Ovary (tissue), 3 donors: ENCODE data around the gene SHROOM3.

Experiments
- EP300 ChIP-seq: sonication (generic); formaldehyde crosslinking; IDR thresholded peaks from one replicate; pipeline ENCODE4 v1.6.1; 2017; ENCODE audit warnings: antibody characterized with exemption
- POLR2A ChIP-seq: fragments of 450-650 bp; IDR thresholded peaks from one replicate; pipeline ENCODE4 v1.6.1; 2017; ENCODE audit warnings: antibody characterized with exemption, mild to moderate bottlenecking, moderate library complexity
- TF ChIP-seq, protein P1 (sequence below), 3 donors: fragments of 450-650 bp in 2 of 3; fragments of 200-600 bp in 1 of 3; IDR thresholded peaks; one replicate each; pipeline versions ENCODE4 v1.5.1 to v1.8.0; 2016 to 2022; ENCODE audit warnings: antibody characterized with exemption in 3 of 3, mild to moderate bottlenecking in 1 of 3
- donor health status: DM: no; HTN: no; CAD: no.

- TF ChIP-seq POLR2A: no peak
- TF ChIP-seq, protein P1, sequence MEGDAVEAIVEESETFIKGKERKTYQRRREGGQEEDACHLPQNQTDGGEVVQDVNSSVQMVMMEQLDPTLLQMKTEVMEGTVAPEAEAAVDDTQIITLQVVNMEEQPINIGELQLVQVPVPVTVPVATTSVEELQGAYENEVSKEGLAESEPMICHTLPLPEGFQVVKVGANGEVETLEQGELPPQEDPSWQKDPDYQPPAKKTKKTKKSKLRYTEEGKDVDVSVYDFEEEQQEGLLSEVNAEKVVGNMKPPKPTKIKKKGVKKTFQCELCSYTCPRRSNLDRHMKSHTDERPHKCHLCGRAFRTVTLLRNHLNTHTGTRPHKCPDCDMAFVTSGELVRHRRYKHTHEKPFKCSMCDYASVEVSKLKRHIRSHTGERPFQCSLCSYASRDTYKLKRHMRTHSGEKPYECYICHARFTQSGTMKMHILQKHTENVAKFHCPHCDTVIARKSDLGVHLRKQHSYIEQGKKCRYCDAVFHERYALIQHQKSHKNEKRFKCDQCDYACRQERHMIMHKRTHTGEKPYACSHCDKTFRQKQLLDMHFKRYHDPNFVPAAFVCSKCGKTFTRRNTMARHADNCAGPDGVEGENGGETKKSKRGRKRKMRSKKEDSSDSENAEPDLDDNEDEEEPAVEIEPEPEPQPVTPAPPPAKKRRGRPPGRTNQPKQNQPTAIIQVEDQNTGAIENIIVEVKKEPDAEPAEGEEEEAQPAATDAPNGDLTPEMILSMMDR (IDR thresholded peaks at IDR 0.05): no peak
- TF ChIP-seq EP300: no peak
Observed at GRCh38 chr4:76628251-76628650, 193.2 kb downstream of the SHROOM3 start.
